Fibroblast of the aortic adventitia (primary cell): ENCODE measurements around the gene KPNA2. TPM values are rescaled to one million over a fixed set of nuclear protein-coding genes. Genes with fewer than 3 reads are reported as not detected.

Source experiments
- DNase-seq: peaks from one replicate; pipeline ENCODE4 v3.0.0-alpha.2; 2010; ENCODE audit warnings: low read depth
- H3K4me3 ChIP-seq: 2 replicates; pipeline ENCODE4 v1.5.1; 2011; ENCODE audit warnings: low read depth, mild to moderate bottlenecking, control low read depth, low read length, moderate library complexity
- total RNA-seq: library from RNA; depleted of rRNA; stranded (reverse); fragments of >200 nt; gene quantifications from 2 replicates; pipeline ENCODE4 v1.2.3, GENCODE V29; 2012; ENCODE audit warnings: low replicate concordance
- TF ChIP-seq, protein P1 (sequence below): IDR thresholded peaks from 2 replicates; pipeline ENCODE4 v1.5.1; 2011; ENCODE audit warnings: mild to moderate bottlenecking, low read length, control low read depth, inconsistent platforms; ENCODE audit not compliant: insufficient read depth

KPNA2 gene
- total RNA-seq, 1 donor = 134 TPM

DNA sequence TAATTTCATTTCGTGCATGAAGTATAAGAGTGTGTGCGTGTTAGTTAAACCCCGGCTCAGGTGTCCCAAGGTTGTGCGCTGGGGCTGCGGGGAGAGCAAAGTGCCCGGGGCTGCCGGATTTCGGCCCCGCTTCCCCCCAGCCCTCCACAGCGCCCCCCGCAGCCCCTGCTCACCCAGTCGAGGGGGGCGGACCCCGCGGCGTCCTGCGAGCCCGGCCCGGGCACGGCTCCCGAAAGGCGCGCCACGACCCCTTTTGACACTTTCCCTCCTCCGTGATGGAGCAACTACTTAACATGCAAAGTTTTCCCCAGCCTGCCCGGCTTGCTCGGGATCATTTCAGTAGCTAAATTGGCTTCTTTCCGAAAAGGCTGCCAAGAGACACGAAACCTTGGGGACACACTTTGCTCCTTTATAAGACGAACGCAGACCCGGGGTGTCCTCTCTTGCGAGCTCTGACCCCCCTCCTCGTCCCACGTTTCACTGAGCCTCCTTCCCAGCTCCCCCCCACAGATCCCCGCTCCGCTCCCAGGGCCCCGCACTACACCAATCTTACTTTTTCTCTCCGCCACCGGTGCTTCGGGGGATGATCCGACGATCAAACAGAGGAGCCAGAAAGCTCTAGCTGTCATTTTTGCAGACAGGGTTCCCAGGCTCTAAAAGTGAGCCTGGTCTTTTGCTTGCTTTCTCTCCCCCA is 39.8 kb upstream of the KPNA2 start:
- DNase-seq = peak; percentile 7

GRCh38 chr17:67996301-67997171 is 39.0 kb upstream of the KPNA2 start, which contains the start of gene C17orf58:
Gene C17orf58, minus strand, starts transcription at chr17:67996469. Its CDS starts 271 bp downstream, at chr17:67996198.
- H3K4me3 ChIP-seq = peak within 1 kb of the TSS; percentile 64
- peak; percentile 67 for DNase-seq

More for the DNA sequence above, 39.8 kb upstream of the KPNA2 start:
- TF ChIP-seq, protein P1, sequence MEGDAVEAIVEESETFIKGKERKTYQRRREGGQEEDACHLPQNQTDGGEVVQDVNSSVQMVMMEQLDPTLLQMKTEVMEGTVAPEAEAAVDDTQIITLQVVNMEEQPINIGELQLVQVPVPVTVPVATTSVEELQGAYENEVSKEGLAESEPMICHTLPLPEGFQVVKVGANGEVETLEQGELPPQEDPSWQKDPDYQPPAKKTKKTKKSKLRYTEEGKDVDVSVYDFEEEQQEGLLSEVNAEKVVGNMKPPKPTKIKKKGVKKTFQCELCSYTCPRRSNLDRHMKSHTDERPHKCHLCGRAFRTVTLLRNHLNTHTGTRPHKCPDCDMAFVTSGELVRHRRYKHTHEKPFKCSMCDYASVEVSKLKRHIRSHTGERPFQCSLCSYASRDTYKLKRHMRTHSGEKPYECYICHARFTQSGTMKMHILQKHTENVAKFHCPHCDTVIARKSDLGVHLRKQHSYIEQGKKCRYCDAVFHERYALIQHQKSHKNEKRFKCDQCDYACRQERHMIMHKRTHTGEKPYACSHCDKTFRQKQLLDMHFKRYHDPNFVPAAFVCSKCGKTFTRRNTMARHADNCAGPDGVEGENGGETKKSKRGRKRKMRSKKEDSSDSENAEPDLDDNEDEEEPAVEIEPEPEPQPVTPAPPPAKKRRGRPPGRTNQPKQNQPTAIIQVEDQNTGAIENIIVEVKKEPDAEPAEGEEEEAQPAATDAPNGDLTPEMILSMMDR = no peak
- H3K4me3 ChIP-seq = peak overlapping the region; percentile 64

- no peak for DNase-seq
- no peak overlapping the region for H3K4me3 ChIP-seq
- TF ChIP-seq, protein P1 = no peak
Measured at GRCh38 chr17:67998466-67998865, 37.1 kb upstream of the KPNA2 start.

- TF ChIP-seq, protein P1 = no peak
- no peak overlapping the region for H3K4me3 ChIP-seq
- no peak for DNase-seq
Measured at GRCh38 chr17:67999291-67999911, 36.1 kb upstream of the KPNA2 start.

GRCh38 chr17:68004201-68004600 is 31.3 kb upstream of the KPNA2 start:
- TF ChIP-seq, protein P1 = no peak
- H3K4me3 ChIP-seq = no peak overlapping the region
- no peak for DNase-seq

- TF ChIP-seq, protein P1 = no peak
- H3K4me3 ChIP-seq = no peak overlapping the region
- DNase-seq = peak; percentile 95
Measured at GRCh38 chr17:68006797-68007196, 28.7 kb upstream of the KPNA2 start.

DNA sequence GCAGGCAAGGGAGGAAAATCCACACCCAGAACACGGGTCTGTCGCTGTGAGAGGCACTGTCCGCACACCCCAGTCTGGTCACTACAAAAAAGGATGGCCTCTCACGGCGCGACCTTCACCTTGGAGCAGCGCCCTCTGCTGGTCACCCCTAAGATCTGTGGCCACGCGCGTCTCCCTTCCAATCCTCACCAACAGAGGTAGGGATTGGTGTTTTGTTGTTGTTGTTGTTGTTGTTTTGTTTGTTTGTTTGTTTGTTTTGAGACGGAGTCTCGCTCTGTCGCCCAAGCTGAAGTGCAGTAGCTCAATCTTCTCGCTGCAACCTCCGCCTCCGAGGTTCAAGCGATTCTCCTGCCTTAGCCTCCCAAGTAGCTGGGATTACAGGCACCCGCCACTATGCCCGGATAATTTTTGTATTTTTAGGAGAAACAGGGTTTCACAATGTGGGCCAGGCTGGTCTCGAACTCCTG is 24.3 kb upstream of the KPNA2 start:
- TF ChIP-seq, protein P1 = peak; percentile 51
- H3K4me3 ChIP-seq = no peak overlapping the region
- no peak for DNase-seq
